IgD-negative memory B cell (primary cell): ENCODE measurements around the gene CNTNAP2. TPM values are rescaled to one million over a fixed set of nuclear protein-coding genes. Genes with fewer than 3 reads are reported as not detected.
"Not testable (repeated sequence)": the region's sequence is repeated elsewhere in the genome, so short reads cannot be mapped to it uniquely, and the experiment has no call there.

Experiments
- H3K27ac Mint-ChIP-seq, 3 donors: one replicate each; pipeline ENCODE4 v1.8.0; 2020 to 2022; ENCODE audit warnings: mild to moderate bottlenecking in 3 of 3, mixed read lengths in 3 of 3, moderate library complexity in 1 of 3
- H3K27me3 Mint-ChIP-seq: one replicate; pipeline ENCODE4 v1.8.0; 2021; ENCODE audit warnings: mixed read lengths
- H3K36me3 Mint-ChIP-seq: one replicate; pipeline ENCODE4 v1.8.0; 2020; ENCODE audit warnings: mild to moderate bottlenecking, mixed read lengths
- H3K4me1 Mint-ChIP-seq, 3 donors: one replicate each; pipeline ENCODE4 v1.8.0; 2020 to 2022; ENCODE audit warnings: mixed read lengths in 3 of 3, mild to moderate bottlenecking in 1 of 3
- H3K4me3 Mint-ChIP-seq, 4 donors: one replicate each; pipeline ENCODE4 v1.8.0; 2020 to 2022; ENCODE audit warnings: mild to moderate bottlenecking in 4 of 4, mixed read lengths in 4 of 4, moderate library complexity in 3 of 4
- H3K9me3 Mint-ChIP-seq, 3 donors: one replicate each; pipeline ENCODE4 v1.8.0; 2020 to 2021; ENCODE audit warnings: mixed read lengths in 3 of 3, mild to moderate bottlenecking in 1 of 3
- polyA plus RNA-seq: library from polyadenylated mRNA; unstranded; fragments of 300-500 nt; fragmentation: Illumina TruSeq; gene quantifications from one replicate; pipeline ENCODE4 v1.2.3, GENCODE V29; 2021

CNTNAP2 gene
- polyA plus RNA-seq, 1 donor from 2014 or later = 47.3 TPM

DNA sequence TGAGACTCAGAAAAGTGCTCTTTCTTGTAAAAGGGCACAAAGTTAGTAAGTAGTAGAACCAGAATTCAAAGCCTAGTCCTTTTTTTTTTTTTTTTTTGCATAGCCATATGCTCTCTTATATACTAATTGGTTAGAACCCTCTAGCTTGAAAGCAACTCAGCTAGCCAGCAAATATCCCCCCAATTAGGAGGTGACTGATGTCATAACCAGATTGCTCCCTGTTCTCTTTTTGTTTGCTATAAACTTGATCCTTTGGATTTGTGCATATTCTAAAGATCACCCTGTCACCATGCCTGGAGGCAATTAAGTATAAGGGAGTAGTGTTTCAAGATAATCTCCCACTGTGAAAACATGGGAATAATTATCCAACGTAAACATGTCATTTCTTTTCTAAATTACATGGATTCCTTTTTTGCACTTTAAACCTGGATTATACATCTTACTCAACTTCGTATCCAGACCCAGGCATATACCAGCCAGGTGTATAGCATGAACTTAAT lies 963.4 kb downstream of the CNTNAP2 start:
- no peaks in the 10 kb centered on the region for H3K27me3 Mint-ChIP-seq
- no peaks in the 10 kb centered on the region for H3K36me3 Mint-ChIP-seq
- no peak overlapping the region for H3K4me3 Mint-ChIP-seq
- H3K9me3 Mint-ChIP-seq = no peaks in the 10 kb centered on the region
- H3K27ac Mint-ChIP-seq = no peak overlapping the region
- H3K4me1 Mint-ChIP-seq = no peaks in the 10 kb centered on the region

DNA sequence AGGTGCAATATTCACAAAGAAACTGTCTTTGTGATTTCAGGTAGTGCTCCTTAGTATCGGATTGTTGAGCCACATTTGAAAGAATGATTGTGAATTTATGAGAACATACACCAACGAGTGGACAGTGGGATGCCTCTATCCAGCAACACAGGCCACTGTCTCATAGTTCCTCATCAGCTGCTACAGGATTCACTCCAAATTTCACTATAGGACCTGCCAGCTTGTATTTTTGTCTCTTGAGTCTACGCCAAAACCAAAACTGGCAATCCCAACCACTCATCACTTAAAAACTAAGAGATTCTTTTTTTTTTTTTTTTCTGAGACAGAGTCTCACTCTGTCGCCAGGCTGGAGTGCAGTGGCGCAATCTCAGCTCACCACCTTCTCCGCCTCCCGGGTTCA lies 964.5 kb downstream of the CNTNAP2 start:
- H3K36me3 Mint-ChIP-seq = no peaks in the 10 kb centered on the region
- no peaks in the 10 kb centered on the region for H3K4me1 Mint-ChIP-seq
- no peaks in the 10 kb centered on the region for H3K27me3 Mint-ChIP-seq

DNA sequence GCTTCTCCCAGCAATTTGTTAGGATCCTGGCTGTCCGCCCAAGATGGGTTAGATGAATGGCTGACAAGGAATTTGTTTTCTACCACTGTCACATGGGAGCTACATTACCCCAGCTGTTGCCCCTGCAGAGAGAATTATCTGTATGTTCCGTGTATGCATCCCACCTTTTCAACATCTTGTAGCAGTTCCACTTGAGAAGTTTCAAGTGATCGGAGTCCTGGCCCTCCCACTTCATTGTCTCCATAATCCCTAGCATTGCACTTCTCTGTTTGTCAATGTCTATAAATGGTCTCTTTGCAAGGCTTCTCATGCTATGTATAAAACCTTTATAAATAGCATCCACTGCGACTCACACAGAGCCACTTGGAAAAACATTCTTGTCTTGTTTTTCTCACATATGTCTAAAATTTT lies 972.5 kb downstream of the CNTNAP2 start:
- Mint-ChIP-seq H3K9me3 (peaks cover 0 to 2% (median 0%) of the 10 kb centered on the region in 3 donors), H3K27me3 (no peaks in the 10 kb centered on the region), H3K4me1 (no peaks in the 10 kb centered on the region), H3K36me3 (no peaks in the 10 kb centered on the region), H3K27ac (no peak overlapping the region), H3K4me3 (no peak overlapping the region)

More for the DNA sequence above, 964.5 kb downstream of the CNTNAP2 start:
- H3K4me3 Mint-ChIP-seq = no peak overlapping the region
- H3K9me3 Mint-ChIP-seq = no peaks in the 10 kb centered on the region
- H3K27ac Mint-ChIP-seq = no peak overlapping the region

DNA sequence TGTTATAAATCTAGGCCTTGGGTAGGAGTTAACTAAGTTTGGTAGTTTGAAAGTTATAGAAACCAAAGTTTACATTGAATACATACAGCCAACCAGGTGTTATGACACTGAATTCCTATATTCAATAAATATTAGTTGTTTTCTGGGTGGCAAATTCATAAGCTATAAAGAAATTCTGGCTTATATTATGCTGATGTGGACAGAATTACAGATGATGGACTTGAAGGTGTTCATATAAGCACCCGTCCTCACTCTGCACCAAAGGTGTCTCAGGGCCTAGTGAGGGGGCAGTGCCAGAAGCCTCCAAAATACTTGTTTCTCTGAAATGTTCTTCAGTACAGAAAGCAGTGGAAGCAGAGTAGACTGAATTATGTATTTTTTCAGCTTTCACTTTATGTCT lies 973.0 kb downstream of the CNTNAP2 start:
- H3K27me3 Mint-ChIP-seq = no peaks in the 10 kb centered on the region
- peak overlapping the region in 1 of 3 donors; percentile 78 for H3K27ac Mint-ChIP-seq

DNA sequence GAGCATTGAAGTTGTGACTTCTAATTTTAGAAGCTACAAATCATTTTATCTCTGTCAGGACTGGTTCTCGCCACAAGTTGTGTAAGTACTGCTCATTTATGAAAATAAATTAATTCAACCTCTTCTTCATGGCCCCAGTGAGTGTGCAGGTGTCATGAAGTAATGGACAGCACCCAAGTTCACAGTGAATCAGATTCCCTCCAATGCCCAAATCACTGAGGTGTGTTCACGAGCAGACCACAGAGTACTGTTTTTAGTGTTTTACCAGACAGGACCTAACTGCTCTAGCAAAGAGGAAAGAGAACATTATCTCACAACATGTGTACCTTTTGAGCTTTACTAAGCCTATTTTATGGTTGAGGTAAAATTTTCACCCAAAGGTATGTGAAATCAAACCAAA lies 980.0 kb downstream of the CNTNAP2 start:
- no peaks in the 10 kb centered on the region for H3K36me3 Mint-ChIP-seq
- no peaks in the 10 kb centered on the region for H3K4me1 Mint-ChIP-seq
- peaks cover 3 to 5% (median 4%) of the 10 kb centered on the region in 3 donors for H3K9me3 Mint-ChIP-seq
- no peak overlapping the region for H3K27ac Mint-ChIP-seq
- H3K4me3 Mint-ChIP-seq = no peak overlapping the region
- no peaks in the 10 kb centered on the region for H3K27me3 Mint-ChIP-seq

More for the DNA sequence above, 973.0 kb downstream of the CNTNAP2 start:
- H3K9me3 Mint-ChIP-seq = peaks cover 0 to 2% (median 0%) of the 10 kb centered on the region in 3 donors
- H3K36me3 Mint-ChIP-seq = no peaks in the 10 kb centered on the region
- H3K4me3 Mint-ChIP-seq = no peak overlapping the region
- no peaks in the 10 kb centered on the region for H3K4me1 Mint-ChIP-seq

DNA sequence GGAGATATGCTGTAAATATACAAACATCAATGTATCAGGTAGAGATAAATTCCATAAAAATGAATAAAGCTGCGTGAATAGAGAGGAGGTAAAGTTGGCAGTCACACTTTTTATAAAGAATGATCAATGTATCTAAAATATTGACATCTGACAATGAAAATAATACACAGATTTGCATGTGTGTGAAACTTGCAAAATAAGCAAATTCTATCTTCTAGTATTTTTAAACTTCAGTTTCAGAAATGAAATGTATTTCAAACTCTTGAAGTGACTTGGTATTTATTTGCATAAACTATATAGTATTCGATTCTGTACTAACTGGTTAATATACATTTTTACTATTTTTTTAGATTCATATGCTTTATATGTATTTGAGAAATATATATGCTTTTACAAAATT lies 986.6 kb downstream of the CNTNAP2 start:
- peaks cover 0 to 4% (median 2%) of the 10 kb centered on the region in 3 donors for H3K9me3 Mint-ChIP-seq
- no peaks in the 10 kb centered on the region for H3K36me3 Mint-ChIP-seq
- no peak overlapping the region for H3K27ac Mint-ChIP-seq
- H3K4me3 Mint-ChIP-seq = no peak overlapping the region
- H3K4me1 Mint-ChIP-seq = no peaks in the 10 kb centered on the region
- no peaks in the 10 kb centered on the region for H3K27me3 Mint-ChIP-seq

DNA sequence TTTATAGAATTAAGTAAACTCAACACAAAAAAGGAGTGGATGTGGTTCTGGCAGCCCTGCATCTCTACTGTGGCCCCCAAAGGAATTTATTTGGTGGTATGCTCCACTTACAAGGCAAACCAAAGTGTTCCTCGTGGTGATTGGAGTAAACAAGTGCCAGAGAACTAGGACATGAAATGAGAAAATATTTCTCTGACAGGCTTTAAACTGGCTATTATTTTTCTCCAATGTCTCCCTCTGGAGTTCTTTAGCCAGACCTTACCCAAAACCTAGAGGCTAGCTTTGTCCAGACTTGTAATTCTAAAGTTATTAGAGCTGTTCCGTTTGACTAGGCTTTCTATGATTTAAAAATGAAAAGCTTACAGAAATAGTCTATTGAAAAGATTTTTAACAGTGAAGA lies 990.1 kb downstream of the CNTNAP2 start:
- no peaks in the 10 kb centered on the region for H3K27me3 Mint-ChIP-seq
- H3K4me1 Mint-ChIP-seq = no peaks in the 10 kb centered on the region
- no peaks in the 10 kb centered on the region for H3K36me3 Mint-ChIP-seq
- no peak overlapping the region for H3K27ac Mint-ChIP-seq
- no peak overlapping the region for H3K4me3 Mint-ChIP-seq
- peaks cover 2 to 18% (median 5%) of the 10 kb centered on the region in 3 donors for H3K9me3 Mint-ChIP-seq

DNA sequence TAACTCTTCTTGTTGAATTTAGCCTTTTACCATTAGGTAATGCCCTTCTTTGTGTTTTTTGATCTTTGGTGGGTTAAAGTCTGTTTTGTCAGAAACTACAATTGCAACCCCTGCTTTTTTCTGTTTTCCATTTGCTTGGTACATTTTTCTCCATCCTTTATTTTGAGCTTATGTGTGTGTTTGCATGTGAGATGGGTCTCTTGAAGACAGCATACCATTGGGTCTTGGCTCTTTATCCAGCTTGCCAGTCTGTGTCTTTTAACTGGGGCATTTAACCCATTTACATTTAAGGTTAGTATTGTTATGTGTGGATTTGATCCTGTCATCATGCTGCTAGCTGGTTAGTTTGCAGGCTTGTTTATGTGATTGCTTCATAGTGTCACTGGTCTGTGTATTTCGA lies 997.9 kb downstream of the CNTNAP2 start:
- not testable (repeated sequence) for H3K4me3 Mint-ChIP-seq, H3K4me1 Mint-ChIP-seq, H3K36me3 Mint-ChIP-seq, H3K27ac Mint-ChIP-seq, H3K27me3 Mint-ChIP-seq
- H3K9me3 Mint-ChIP-seq = peaks cover 9 to 36% (median 10%) of the 10 kb centered on the region in 3 donors

DNA sequence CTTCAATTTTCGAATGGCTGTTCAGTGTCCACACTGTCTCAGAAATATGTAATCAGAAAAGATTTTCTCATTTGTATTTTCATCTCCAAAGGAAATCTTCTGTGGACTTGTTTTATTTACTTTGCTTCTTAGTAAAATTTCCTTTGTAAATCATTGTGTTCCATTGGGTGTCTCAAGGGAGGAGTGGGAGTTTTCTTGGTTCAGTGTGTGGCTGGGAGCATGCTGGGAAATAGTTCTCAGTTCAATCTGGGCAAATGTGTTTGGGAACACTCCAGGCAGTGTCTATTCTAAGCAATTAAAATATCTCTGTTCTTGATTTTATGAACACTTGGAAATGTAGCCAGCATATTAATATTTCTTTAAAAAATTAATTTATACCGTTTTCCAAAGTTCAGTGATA lies 1019.8 kb downstream of the CNTNAP2 start:
- Mint-ChIP-seq H3K36me3 (no peaks in the 10 kb centered on the region), H3K9me3 (peaks cover 0 to 4% (median 3%) of the 10 kb centered on the region in 3 donors), H3K27me3 (no peaks in the 10 kb centered on the region), H3K27ac (no peak overlapping the region), H3K4me1 (no peaks in the 10 kb centered on the region), H3K4me3 (no peak overlapping the region)

DNA sequence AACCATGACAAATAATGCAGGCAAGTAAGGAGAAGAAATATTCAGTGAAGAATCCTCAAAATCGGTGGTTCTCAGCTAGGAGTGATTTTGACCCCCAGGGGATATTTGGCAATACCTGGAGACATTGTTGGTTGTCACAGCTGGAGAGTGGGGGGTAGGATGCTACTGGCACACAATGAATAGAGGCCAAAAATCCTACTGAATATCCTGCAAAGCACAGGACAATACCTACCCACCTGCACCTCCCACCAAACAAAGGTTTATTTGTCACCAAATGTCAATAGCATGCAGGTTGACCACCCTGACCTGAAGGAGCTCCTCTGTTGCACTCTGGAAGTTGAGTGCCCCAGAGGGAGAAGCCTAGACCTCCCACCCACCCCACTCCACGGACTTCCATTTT lies 1028.6 kb downstream of the CNTNAP2 start:
- no peaks in the 10 kb centered on the region for H3K36me3 Mint-ChIP-seq
- H3K27me3 Mint-ChIP-seq = no peaks in the 10 kb centered on the region
- no peaks in the 10 kb centered on the region for H3K4me1 Mint-ChIP-seq
- H3K4me3 Mint-ChIP-seq = no peak overlapping the region
- H3K9me3 Mint-ChIP-seq = peaks cover 0 to 6% (median 2%) of the 10 kb centered on the region in 3 donors
- no peak overlapping the region for H3K27ac Mint-ChIP-seq

DNA sequence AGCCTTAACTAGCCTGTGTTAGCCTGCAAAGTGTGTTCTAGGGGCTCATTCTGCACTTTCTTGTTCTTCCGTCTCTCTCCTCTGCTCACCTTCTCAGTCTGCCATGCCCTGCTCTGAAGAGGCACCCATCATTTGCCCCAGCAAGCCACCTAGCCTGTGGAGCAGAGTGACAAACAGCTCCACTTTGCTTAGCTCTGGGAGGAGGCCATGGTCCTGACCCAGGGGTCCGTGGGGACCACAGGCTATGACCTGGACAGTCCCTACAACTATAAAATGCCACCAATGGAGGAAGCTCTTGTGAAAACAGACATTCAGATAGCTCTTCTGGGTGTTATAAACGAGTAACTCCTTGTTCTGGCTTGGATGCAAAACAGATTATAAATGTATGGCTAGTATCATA lies 1029.6 kb downstream of the CNTNAP2 start:
- Mint-ChIP-seq H3K36me3 (no peaks in the 10 kb centered on the region), H3K9me3 (peaks cover 0 to 6% (median 2%) of the 10 kb centered on the region in 3 donors), H3K4me1 (no peaks in the 10 kb centered on the region), H3K27ac (no peak overlapping the region), H3K27me3 (no peaks in the 10 kb centered on the region), H3K4me3 (no peak overlapping the region)

DNA sequence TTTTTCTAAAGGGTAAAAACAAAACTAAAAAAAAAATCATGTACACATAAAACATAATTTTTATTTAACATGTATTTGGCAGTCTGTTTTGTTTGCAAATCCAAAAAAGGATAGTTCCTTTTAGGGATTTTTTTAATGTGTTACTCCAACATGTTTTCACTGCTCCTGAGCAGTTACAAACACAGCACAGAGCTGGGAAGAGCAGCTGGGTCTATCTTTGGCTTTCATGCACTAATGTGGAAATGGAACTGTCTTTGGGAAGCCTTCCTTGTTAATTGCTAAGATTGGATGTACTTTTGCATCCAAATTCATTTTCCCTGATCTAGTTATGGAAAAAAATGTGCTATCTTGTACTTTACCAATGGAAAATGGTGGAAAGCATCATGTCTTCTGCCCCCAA lies 1035.1 kb downstream of the CNTNAP2 start:
- Mint-ChIP-seq H3K9me3 (peaks cover 0 to 10% (median 4%) of the 10 kb centered on the region in 3 donors), H3K4me3 (no peak overlapping the region), H3K4me1 (no peaks in the 10 kb centered on the region), H3K27me3 (no peaks in the 10 kb centered on the region), H3K36me3 (no peaks in the 10 kb centered on the region), H3K27ac (no peak overlapping the region)

DNA sequence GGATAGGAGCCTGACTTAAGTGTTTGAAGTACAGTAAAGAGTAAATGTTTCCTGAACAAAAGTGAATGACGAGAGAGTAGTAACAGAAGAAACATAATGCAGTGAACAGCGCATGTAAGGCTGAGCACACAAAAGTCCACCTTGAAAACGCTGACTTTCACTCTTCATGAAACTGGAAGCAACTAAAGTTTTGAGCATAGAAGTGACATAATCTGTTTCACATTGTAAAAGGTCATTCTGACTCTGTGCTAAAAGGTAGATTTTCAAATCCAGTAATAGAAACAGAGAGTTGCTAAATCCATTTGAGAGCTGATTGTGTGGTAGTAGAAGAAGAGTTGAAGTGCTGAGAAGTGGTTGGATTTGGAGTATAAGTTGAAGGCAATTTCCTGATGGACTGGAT lies 1037.0 kb downstream of the CNTNAP2 start:
- Mint-ChIP-seq H3K27ac (no peak overlapping the region), H3K4me1 (no peaks in the 10 kb centered on the region), H3K27me3 (no peaks in the 10 kb centered on the region)

DNA sequence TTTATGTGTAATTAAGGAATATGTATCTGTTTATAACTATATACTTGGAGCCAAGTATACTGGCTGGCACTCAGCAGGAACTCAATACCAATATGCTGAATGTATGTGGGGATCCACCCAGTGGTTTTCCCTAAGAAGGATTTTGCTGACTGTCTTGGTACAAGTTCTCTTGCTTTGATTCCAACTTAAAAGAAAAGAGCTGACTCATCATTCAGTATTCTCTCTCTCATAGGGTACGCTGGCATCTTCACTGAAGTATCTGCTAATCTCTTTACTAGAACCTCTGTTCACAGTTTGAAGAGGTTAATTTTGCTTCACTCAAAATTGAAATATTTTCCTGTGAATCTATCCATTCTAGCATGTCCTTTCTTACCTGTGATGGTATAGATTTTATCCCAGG lies 1044.8 kb downstream of the CNTNAP2 start:
- Mint-ChIP-seq H3K27ac (no peak overlapping the region), H3K27me3 (no peaks in the 10 kb centered on the region), H3K4me3 (no peak overlapping the region), H3K9me3 (peaks cover 0 to 9% (median 4%) of the 10 kb centered on the region in 3 donors), H3K36me3 (peaks cover 2% of the 10 kb centered on the region), H3K4me1 (no peaks in the 10 kb centered on the region)

More for the DNA sequence above, 1037.0 kb downstream of the CNTNAP2 start:
- no peak overlapping the region for H3K4me3 Mint-ChIP-seq
- H3K9me3 Mint-ChIP-seq = peaks cover 0 to 11% (median 4%) of the 10 kb centered on the region in 3 donors
- no peaks in the 10 kb centered on the region for H3K36me3 Mint-ChIP-seq

DNA sequence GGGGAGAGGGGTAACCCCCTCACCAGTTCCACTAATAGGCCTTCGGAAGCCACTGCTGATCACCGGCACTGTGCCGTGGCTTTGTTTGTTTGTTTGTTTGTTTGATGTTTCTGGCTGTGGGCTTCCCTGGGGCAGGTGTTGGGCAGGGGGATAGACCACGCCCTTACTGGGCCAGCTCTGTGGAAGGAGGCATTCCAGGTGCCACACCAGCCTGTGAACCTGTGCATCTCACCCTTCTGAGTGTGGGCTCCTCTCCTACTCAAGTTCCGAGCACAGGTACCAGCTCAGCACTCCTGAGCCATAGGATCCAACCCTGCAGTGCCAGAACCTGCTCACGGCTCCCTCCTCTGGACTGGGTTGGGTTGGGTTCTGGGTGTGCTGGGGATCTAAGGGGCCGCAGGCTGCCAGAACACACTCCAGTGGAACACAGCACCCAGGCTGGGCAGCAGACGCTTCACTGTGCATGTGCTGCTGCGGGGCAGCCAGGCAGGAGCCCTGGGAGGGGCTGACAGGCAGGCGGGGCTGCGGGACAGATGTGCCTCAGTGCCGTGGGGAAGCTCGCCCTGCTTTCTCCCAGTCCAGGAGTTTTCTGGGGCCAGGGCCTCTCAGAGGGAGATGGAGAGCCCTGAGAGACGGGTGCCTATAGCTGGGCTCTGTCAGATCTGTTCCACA lies 1053.9 kb downstream of the CNTNAP2 start:
- H3K4me3 Mint-ChIP-seq = no peak overlapping the region
- H3K4me1 Mint-ChIP-seq = no peaks in the 10 kb centered on the region
- no peaks in the 10 kb centered on the region for H3K36me3 Mint-ChIP-seq
- H3K27ac Mint-ChIP-seq = no peak overlapping the region
- peaks cover 0 to 7% (median 5%) of the 10 kb centered on the region in 3 donors for H3K9me3 Mint-ChIP-seq
- H3K27me3 Mint-ChIP-seq = no peaks in the 10 kb centered on the region

DNA sequence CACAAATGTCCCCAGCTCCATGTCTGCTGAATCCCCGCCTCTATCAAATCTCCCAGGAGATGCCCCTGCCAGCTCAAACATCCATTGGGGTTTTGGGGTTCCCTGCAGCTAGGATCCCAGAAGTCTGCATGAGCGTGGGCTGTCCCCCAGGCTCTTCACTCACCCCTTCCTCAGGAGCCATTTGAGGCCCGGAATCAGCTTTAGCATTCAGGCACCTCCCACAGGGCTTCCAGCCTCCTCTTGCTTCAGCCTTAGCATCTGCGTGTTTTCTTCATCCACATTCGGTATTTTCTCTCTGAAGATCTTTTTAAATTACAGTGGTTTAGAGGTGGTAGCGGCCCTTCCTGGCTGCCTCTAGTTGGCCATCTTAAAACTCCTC lies 1054.4 kb downstream of the CNTNAP2 start:
- Mint-ChIP-seq H3K36me3 (no peaks in the 10 kb centered on the region), H3K4me3 (no peak overlapping the region), H3K27ac (no peak overlapping the region), H3K9me3 (peaks cover 0 to 7% (median 4%) of the 10 kb centered on the region in 3 donors), H3K27me3 (no peaks in the 10 kb centered on the region), H3K4me1 (no peaks in the 10 kb centered on the region)
